Measurements from ENCODE around the gene KCMF1.
A peak's percentile ranks its signal among the peaks of the same experiment; 100 is the strongest.
"Not testable (repeated sequence)": the region's sequence is repeated elsewhere in the genome, so short reads cannot be mapped to it uniquely, and the experiment has no call there.

KCMF1 gene

DNA sequence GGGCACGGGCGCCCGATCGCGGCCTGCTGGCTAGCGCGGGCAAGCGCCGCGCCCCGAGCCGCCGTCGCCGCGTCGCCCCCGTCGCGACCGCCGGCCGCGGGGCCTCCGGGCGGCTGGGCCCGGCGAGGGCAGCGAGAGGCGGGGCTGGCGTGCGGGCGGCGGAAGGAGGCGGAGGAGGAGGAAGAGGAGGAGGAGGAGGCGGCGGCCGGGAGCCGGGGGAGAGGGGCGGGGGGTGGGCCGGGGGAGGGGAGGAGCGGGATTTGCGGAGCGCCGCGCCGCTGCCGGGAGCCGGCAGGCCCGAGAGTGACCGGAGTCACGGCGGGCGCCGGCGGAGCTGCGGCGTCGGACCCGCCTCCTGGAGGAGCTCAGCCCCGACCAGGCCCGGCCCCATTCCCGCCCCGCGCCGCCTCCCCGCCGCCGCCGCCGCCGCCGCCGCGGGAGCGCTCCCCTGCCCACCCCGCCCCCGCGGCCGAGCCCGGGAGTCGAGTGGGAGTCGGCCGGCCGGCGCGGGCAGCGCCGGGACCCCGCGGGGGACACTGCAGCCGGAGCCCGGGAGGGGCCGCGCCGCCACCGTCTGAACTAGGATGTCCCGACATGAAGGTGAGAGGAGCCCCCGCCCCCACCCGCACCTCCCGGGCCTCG lies at the start of gene KCMF1:
Gene KCMF1 (plus strand): TSS at position 294 of the 642 bp plus-strand sequence. CDS start 291 bp downstream, at position 585.
- DNase-seq = no peak

GRCh38 chr2:84923009-84923408 lies 48.0 kb upstream of the KCMF1 start:
- DNase-seq = no peak

- DNase-seq = peak; percentile 89
These were observed 46.5 kb upstream of the KCMF1 start for GRCh38 chr2:84924173-84925106.

DNA sequence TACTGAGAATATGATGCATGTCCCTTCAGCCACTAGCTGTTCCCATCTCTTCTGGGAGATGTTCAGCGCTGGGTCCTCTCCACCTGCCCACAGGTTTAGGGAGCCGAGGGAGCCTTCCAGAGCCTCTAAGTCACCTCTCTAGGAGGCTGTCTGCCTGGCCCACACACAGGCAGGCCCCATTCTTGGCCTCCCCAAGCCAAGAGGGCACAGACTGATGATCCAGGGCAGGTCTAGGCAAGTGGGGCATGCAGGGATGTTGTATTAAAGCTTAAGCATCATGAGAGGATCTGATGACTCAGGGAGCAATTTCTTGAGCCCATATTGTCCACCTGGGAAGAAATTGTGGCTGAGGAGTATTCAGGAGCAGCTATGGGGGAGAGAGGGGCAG lies 45.6 kb upstream of the KCMF1 start:
- DNase-seq = no peak

- peak; percentile 87 for DNase-seq
These were observed 45.1 kb upstream of the KCMF1 start for GRCh38 chr2:84925724-84926376.

DNA sequence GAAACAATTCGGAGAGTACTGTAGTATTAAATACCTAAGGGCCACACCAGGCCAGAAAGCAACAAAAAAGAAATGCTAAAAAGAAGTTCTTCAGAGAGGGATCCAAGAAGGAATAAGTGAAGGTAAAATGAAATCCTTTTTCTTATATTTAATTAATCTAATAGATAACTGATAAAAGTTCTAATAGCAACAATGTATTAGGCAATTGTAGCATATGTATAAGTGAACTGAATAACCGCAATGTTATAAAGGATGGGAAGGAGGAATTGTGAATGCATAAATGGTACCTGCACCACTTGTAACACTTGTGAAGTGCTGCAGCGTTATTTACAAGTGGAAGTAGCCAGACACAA lies 43.7 kb upstream of the KCMF1 start:
- DNase-seq = no peak

GRCh38 chr2:84931384-84931821 lies 39.6 kb upstream of the KCMF1 start:
- no peak for DNase-seq

GRCh38 chr2:84938194-84938879 lies 32.6 kb upstream of the KCMF1 start:
- DNase-seq = no peak

DNA sequence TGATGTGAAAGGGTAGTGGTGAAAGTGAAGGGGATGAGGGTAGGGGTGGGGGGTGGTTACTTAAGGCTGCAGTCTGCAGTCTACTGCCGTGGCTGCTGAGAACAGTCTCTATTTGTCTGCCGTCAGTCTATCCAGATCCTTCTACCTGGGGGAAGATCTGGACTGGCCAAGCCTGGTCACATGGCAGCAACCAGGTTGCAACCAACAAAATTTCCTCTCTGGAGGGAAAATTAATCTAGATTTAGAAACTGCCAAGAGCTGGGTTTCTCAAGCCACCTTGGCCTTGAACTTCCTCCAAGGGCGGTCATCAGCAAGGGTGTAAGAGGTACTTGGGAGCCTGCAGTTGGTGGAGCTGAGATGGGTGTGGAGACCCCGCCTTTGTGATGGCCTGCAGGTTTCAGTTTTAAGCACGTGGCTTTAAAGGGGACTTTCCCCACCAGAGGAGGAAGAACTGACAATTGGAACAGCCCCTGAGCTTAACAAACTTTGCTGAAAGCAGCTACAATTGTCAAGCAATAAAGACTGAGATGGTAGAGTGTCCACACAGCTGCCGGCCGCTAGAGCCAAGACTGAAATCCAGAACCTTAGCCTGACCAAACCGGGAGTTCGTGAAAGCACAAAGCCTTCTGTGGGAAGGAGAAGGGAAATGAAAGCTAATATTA lies 31.4 kb upstream of the KCMF1 start:
- DNase-seq = no peak

DNA sequence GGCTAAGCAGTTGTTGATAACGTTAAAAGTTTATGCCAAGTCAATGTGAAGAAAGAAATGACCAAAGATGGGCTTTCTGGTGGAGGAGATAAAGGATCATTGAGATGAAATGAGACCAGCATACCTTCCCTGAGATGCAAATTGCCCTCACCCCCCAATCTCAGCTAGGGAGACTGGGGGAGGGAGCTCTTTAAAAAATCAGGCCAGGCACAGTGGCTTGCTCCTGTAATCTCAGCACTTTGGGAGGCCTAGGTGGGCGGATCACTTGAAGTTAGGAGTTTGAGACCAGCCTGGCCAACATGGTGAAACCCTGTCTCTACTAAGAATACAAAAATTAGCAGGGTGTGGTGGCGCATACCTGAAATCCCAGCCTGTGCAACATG lies 30.9 kb upstream of the KCMF1 start:
- no peak for DNase-seq

GRCh38 chr2:84940831-84941412 lies 30.0 kb upstream of the KCMF1 start:
- DNase-seq = no peak

DNA sequence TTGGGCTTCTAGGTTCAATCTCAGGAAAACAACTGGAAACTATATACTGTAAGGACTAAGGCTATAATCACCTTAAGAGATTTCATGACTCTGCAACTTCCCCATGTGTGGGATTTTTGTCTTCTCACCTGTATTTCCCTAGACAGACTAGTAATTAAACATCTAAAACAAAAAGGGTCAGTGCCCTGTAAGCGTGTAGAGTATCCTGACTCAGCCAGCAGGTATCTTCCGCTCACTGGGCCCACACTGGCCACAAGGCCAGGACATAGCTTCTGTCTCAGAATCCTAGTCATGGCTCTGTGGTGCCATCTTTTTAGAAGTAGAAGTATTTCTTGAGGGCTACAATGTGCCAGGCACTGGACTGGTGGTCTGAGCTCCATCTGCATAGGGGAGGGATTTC lies 28.8 kb upstream of the KCMF1 start:
- no peak for DNase-seq

DNA sequence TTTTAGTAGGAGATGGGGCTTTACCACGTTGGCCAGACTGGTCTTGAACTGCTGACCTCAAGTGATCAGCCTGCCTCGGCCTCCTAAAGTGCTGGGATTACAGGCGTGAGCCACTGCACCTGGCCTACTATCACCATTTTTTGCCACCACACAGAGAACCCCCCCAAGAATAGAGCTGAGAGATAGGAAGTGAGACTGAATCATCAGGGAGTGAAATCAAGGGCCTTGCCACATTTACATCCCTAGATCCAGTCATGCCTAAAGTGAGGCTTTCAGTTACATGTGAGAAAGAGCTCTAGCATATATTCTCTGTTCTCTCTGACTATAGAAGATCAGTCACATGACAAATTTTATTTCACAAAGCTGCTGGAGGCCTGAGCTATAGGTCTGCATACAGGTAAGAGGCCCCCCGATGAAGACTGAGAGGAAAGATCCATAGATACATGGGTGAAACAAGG lies 28.0 kb upstream of the KCMF1 start:
- no peak for DNase-seq

- DNase-seq = no peak
These were observed 26.6 kb upstream of the KCMF1 start for GRCh38 chr2:84944295-84944909.

- not testable (repeated sequence) for DNase-seq
These were observed 25.1 kb upstream of the KCMF1 start for GRCh38 chr2:84945838-84946203.

DNA sequence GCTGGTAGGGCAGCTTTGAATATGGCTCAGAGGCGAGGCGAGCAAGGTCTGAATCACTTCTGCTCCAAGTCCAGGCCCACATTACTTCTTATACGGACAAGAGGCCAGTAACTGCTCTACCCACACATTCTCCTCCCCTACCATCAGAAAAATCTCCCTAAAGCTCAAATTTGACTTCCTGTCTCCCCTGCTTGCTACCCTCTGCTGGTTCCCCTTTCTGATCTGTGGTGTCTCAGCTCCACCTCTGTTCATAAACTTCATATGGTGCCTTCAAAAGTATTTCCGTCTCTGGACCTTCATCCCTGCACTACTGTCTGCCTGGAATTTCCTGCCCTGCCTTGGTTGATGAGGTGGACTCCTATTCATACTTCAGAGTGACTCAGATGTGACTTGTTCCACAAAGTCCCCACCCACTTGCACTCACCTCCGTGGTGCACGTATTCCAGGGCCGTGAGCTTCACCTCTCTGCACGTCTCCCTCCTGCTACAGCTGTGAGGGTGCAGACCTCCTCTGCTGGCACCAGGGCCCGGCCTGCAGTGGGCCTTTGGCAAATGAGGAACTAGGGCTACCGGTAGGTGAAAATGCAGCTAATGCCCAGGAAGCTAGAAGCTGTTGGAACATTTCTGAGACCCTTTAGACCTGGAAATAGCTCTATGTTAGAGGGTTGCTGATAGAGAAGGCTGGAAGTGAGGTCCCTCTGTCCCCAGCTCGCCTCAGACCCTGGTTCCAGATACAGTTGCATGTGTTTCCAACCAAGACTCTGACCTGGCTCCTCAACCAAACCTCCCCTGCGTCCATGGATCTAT lies 24.6 kb upstream of the KCMF1 start:
- DNase-seq = no peak

DNA sequence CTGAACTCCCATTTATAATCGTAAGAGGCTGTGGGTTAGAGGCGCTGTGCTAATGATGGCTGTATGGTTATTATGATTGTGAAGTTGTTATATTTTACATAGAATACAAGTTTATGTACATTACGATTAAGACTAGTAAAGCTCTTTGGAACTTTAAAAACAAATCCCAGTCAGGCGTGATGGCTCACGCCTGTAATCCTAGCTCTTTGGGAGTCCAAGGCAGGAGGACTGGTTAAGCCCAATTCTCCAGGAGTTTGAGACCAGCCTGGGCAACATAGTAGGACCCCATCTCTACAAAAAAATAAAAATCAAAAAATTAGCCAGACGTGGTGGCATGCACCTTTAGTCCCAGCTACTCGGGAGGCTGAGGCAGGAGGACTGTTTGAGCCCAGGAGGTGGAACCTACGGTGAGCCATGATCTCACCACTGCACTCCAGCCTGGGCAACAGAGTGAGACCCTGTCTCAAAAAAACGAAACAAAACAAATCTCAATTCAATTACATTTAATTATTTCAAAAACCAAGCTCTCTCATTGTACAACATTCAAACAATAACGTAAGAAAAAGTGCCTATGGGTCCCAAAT lies 23.9 kb upstream of the KCMF1 start:
- DNase-seq = no peak

GRCh38 chr2:84953535-84953934 lies 17.4 kb upstream of the KCMF1 start:
- no peak for DNase-seq

DNA sequence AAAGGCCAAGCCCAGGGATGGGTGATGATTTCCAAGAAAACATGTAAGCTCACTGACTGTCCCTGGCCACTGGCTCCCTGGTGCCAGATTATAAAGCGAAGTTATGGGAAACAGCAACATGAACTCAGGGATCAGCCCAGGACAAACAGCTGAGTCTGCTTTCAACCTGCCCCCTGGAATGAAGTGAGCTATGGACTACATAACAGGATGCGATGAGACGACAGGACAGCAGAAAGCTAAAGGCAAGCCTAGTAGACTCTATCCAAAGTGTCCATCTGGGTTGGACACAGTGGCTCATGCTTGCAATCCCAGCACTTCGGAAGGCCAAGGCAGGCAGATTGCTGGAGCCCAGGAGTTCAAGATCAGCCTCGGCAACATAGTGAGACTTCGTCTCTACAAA lies 16.6 kb upstream of the KCMF1 start:
- DNase-seq = no peak
